Endothelial cell of umbilical vein (primary cell): Measurements from ENCODE around the gene DDIT3. TPM values are rescaled to one million over a fixed set of nuclear protein-coding genes. Genes with fewer than 3 reads are reported as not detected.

ENCODE experiments used
- BruUV-seq: library from RNA; stranded (reverse); fragments of 400-500 nt; replicated peaks from 2 replicates; lab custom pipeline; 2021; lab: Mats Ljungman, UMichigan
- CTCF ChIA-PET: fragments of 300-600, 350-600 bp; sonication (Branson Sonifier 250); formaldehyde crosslinking; loops from one replicate; lab custom pipeline; 2021; ENCODE audit warnings: antibody characterized with exemption, inconsistent platforms; lab: Charles Lee
- POLR2A ChIA-PET: fragments of 300-600, 350-600 bp; sonication (Branson Sonifier 250); formaldehyde crosslinking; loops from one replicate; lab custom pipeline; 2021; ENCODE audit warnings: antibody characterized with exemption, inconsistent platforms; lab: Charles Lee
- DNase-seq: peaks from one replicate; pipeline ENCODE4 v3.0.0-alpha.2; 2011; ENCODE audit warnings: low read depth, low spot score
- FAIRE-seq: peaks from 2 replicates; lab custom pipeline; 2011; peaks lifted over from hg19 to GRCh38; lab: Jason Lieb, UNC
- H2AFZ ChIP-seq: 2 replicates; pipeline ENCODE4 v1.6.0; 2012; ENCODE audit warnings: low read depth, low read length, control low read depth, inconsistent platforms
- H3K27ac ChIP-seq: 2 replicates; pipeline ENCODE4 v1.5.1; 2011; ENCODE audit warnings: low read depth, mild to moderate bottlenecking, control low read depth, low read length, moderate library complexity; ENCODE audit not compliant: insufficient read depth
- H3K27me3 ChIP-seq, 2 experiments: 2 replicates each; pipeline versions ENCODE4 v1.6.0 to v1.6.1; 2011; ENCODE audit warnings: low read length in 2 of 2, mixed read lengths in 1 of 2; ENCODE audit not compliant: control insufficient read depth in 2 of 2, insufficient read depth in 2 of 2
- H3K36me3 ChIP-seq, 2 experiments: 2 replicates in 1 of 2; 3 replicates in 1 of 2; pipeline ENCODE4 v1.5.1; 2011; ENCODE audit warnings: low read length in 2 of 2, mild to moderate bottlenecking in 1 of 2, moderate library complexity in 1 of 2; ENCODE audit not compliant: control insufficient read depth in 2 of 2, insufficient read depth in 2 of 2; ENCODE audit errors: extremely low read depth in 1 of 2
- H3K4me1 ChIP-seq: 3 replicates; pipeline ENCODE4 v1.5.1; 2011; ENCODE audit warnings: mild to moderate bottlenecking, low read length; ENCODE audit not compliant: control insufficient read depth, insufficient read depth; ENCODE audit errors: extremely low read depth
- H3K4me2 ChIP-seq: 2 replicates; pipeline ENCODE4 v1.6.1; 2011; ENCODE audit warnings: low read length, control low read depth, mixed read lengths; ENCODE audit not compliant: insufficient read depth
- H3K4me3 ChIP-seq, 3 experiments: fragments of 200-600 bp in 1 of 3; sonication (generic), shearing (Covaris generic) in 1 of 3; replicated peaks in 1 of 3; 2 replicates each; pipeline ENCODE4 v1.5.1; 2011 to 2016; ENCODE audit warnings: control low read depth in 3 of 3, low read length in 3 of 3, mild to moderate bottlenecking in 2 of 3, inconsistent platforms in 1 of 3, low read depth in 1 of 3, moderate library complexity in 1 of 3; ENCODE audit not compliant: insufficient read depth in 1 of 3
- H3K79me2 ChIP-seq: 2 replicates; pipeline ENCODE4 v1.6.0; 2012; ENCODE audit warnings: low read length, inconsistent platforms; ENCODE audit not compliant: control insufficient read depth, insufficient read depth
- H3K9ac ChIP-seq: replicated peaks from 2 replicates; pipeline ENCODE3; 2011; ENCODE audit warnings: low read length, control low read depth; ENCODE audit not compliant: insufficient read depth; ENCODE audit errors: extremely low read depth
- H3K9me1 ChIP-seq: replicated peaks from 3 replicates; pipeline ENCODE4 v1.6.0; 2011; ENCODE audit warnings: mild to moderate bottlenecking, low read length; ENCODE audit not compliant: control insufficient read depth, insufficient read depth; ENCODE audit errors: extremely low read depth
- H3K9me3 ChIP-seq: replicated peaks from 2 replicates; pipeline ENCODE4 v1.5.1; 2012; ENCODE audit warnings: low read length, inconsistent platforms; ENCODE audit not compliant: control insufficient read depth, insufficient read depth
- H4K20me1 ChIP-seq: replicated peaks from 2 replicates; pipeline ENCODE3; 2011; ENCODE audit warnings: mild to moderate bottlenecking, low read length; ENCODE audit not compliant: control insufficient read depth, insufficient read depth; ENCODE audit errors: extremely low read depth
- EZH2 ChIP-seq: IDR thresholded peaks from 2 replicates; pipeline ENCODE4 v1.6.1; 2012; ENCODE audit warnings: borderline replicate concordance, low read depth, mild to moderate bottlenecking, moderate library complexity, low read length, inconsistent platforms; ENCODE audit not compliant: severe bottlenecking
- FOS ChIP-seq: IDR thresholded peaks from 2 replicates; pipeline ENCODE4 v1.6.1; 2011; ENCODE audit warnings: mild to moderate bottlenecking, low read length, moderate library complexity, borderline replicate concordance; ENCODE audit not compliant: insufficient read depth
- GATA2 ChIP-seq: IDR thresholded peaks from 2 replicates; pipeline ENCODE4 v1.7.0; 2011; ENCODE audit warnings: low read depth, mild to moderate bottlenecking, moderate library complexity, mixed read lengths, low read length; ENCODE audit not compliant: insufficient read length, insufficient read depth
- JUN ChIP-seq: IDR thresholded peaks from 2 replicates; pipeline ENCODE4 v1.6.1; 2011; ENCODE audit warnings: borderline replicate concordance, low read depth; ENCODE audit not compliant: insufficient read length, insufficient read depth
- MYC ChIP-seq: IDR thresholded peaks from one replicate; pipeline ENCODE4 v1.6.1; 2011; ENCODE audit warnings: mild to moderate bottlenecking, low read depth, low read length
- POLR2A ChIP-seq: IDR thresholded peaks from 2 replicates; pipeline ENCODE4 v1.6.1; 2012; ENCODE audit warnings: low read depth, mild to moderate bottlenecking, control low read depth, low read length
- POLR2AphosphoS5 ChIP-seq: IDR thresholded peaks from 2 replicates; pipeline ENCODE4 v1.6.1; 2012; ENCODE audit warnings: low read depth, mild to moderate bottlenecking, control low read depth, low read length, moderate library complexity; ENCODE audit not compliant: insufficient read depth
- dilution Hi-C: fragments of 300-500 bp; cut with MboI; formaldehyde crosslinking; loops from one replicate; pipeline ENCODE4 v1.15.0; 2019; ENCODE audit warnings: low sequenced_read_pairs; ENCODE audit not compliant: extremely low pct_ligation_motif_present
- intact Hi-C: fragments of 100-400 bp; cut with micrococcal nuclease; formaldehyde crosslinking; loops from one replicate; pipeline ENCODE4 v1.10.0; 2022
- polyA plus RNA-seq, 4 experiments: library from polyadenylated mRNA; depleted of rRNA in 3 of 4; stranded (reverse) in 3 of 4; unstranded in 1 of 4; fragments of >200 nt; gene quantifications; 2 replicates each; pipeline versions ENCODE4 v1.2.1 to v1.2.3, GENCODE V29; 2011 to 2012; ENCODE audit warnings: missing spikeins in 1 of 4
- total RNA-seq: library from RNA; stranded (reverse); gene quantifications from 2 replicates; pipeline ENCODE4 v1.2.3, GENCODE V29; 2021
- TF ChIP-seq, protein P1 (sequence below): IDR thresholded peaks from 2 replicates; pipeline ENCODE4 v1.6.1; 2011; ENCODE audit not compliant: insufficient read depth, insufficient read length
- TF ChIP-seq, protein P2 (sequence below), 2 donors: IDR thresholded peaks; 1 replicate in 1 of 2; 2 replicates in 1 of 2; pipeline ENCODE4 v1.5.1; 2011; ENCODE audit warnings: low read length in 2 of 2, mild to moderate bottlenecking in 2 of 2, moderate library complexity in 2 of 2, control low read depth in 1 of 2, inconsistent platforms in 1 of 2, low read depth in 1 of 2; ENCODE audit not compliant: insufficient read depth in 1 of 2; ENCODE audit errors: extremely low read depth in 1 of 2

DDIT3 gene
- total and polyA plus RNA-seq, 2 donors (not counting 3 experiments of a cell fraction or from before 2014, with no cell fraction given), result 13.7 to 22.0 TPM

DNA sequence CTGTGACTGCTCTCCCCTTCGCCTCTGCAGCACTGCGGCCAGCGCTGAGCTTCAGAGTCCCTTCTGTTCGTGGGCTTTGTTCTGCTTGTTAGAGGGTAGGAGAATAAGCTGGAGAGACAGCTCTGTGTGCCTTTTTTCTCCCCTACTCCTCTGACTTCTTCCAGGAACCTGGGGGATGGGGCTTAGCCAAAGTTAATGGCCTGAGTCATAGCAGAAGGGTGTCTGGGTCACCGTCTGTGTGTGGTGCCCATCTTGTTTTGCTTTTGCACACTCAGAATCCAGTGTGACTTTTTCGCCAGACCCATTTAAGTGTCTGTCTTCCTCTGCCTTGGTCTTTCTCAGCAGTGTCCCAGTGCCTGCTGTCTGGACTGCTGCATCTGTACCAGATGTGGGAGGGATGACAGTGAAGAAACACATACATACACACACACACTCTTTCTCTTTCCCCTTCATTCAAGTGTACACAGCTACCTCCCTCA, 32.6 kb upstream of the DDIT3 start:
- BruUV-seq, result no TSS peak

More for the DNA sequence above, 32.6 kb upstream of the DDIT3 start:
- ChIA-PET CTCF (interaction anchor here (0.6 to 2.0 kb wide), 2 partner anchors 31 to 1261 kb away, joined by 3 to 6 read pairs; no protein-coding TSS in a partner anchor), POLR2A (no interaction called here)
- H4K20me1 ChIP-seq, result no peaks in the 10 kb centered on the region
- H3K9ac ChIP-seq, result no peak overlapping the region
- FAIRE-seq, result no peak
- dilution Hi-C loops, result no loop called here
- H3K79me2 ChIP-seq, result no peaks in the 10 kb centered on the region
- no peak overlapping the region for H3K4me3 ChIP-seq
- no peak overlapping the region for H2AFZ ChIP-seq
- H3K27ac ChIP-seq, result no peak overlapping the region
- intact Hi-C loops, result no loop called here
- no peaks in the 10 kb centered on the region for H3K36me3 ChIP-seq
- no peak for TF ChIP-seq JUN
- TF ChIP-seq FOS, result no peak
- TF ChIP-seq MYC, result no peak
- TF ChIP-seq EZH2, result no peak
- TF ChIP-seq POLR2AphosphoS5, result no peak
- TF ChIP-seq, protein P1, sequence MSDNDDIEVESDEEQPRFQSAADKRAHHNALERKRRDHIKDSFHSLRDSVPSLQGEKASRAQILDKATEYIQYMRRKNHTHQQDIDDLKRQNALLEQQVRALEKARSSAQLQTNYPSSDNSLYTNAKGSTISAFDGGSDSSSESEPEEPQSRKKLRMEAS, result no peak
- TF ChIP-seq POLR2A, result no peak
- TF ChIP-seq GATA2, result no peak
- TF ChIP-seq, protein P2, sequence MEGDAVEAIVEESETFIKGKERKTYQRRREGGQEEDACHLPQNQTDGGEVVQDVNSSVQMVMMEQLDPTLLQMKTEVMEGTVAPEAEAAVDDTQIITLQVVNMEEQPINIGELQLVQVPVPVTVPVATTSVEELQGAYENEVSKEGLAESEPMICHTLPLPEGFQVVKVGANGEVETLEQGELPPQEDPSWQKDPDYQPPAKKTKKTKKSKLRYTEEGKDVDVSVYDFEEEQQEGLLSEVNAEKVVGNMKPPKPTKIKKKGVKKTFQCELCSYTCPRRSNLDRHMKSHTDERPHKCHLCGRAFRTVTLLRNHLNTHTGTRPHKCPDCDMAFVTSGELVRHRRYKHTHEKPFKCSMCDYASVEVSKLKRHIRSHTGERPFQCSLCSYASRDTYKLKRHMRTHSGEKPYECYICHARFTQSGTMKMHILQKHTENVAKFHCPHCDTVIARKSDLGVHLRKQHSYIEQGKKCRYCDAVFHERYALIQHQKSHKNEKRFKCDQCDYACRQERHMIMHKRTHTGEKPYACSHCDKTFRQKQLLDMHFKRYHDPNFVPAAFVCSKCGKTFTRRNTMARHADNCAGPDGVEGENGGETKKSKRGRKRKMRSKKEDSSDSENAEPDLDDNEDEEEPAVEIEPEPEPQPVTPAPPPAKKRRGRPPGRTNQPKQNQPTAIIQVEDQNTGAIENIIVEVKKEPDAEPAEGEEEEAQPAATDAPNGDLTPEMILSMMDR (IDR thresholded peaks at IDR 0.05; ENCODE audit: extremely low read depth in 1 of 2, insufficient read depth in 1 of 2, low read depth in 1 of 2, low read length in 2 of 2), result no peak
- H3K27me3 ChIP-seq, result peaks cover 48 to 51% of the 10 kb centered on the region in 2 experiments
- DNase-seq, result no peak
- H3K4me2 ChIP-seq, result no peak overlapping the region
- no peaks in the 10 kb centered on the region for H3K9me1 ChIP-seq
- H3K4me1 ChIP-seq, result no peaks in the 10 kb centered on the region
- H3K9me3 ChIP-seq, result no peaks in the 10 kb centered on the region
